Stimulated activated CD8-positive, alpha-beta memory T cell treated with anti-CD3 and anti-CD28 coated beads, Interleukin-4, amount 100 ng/mL, for 48 hours (primary cell): Measurements from ENCODE around the gene APOOL.
"Not testable (repeated sequence)": the region's sequence is repeated elsewhere in the genome, so short reads cannot be mapped to it uniquely, and the experiment has no call there.

Source experiments
- DNase-seq: peaks from one replicate; pipeline ENCODE4 v3.0.0-alpha.2; 2020

Gene APOOL

GRCh38 chrX:85003655-85004244 lies at the start of gene APOOL:
Gene APOOL (plus strand): TSS chrX:85003877. CDS start chrX:85003913, 36 bp downstream.
- peak; percentile 84 for DNase-seq

GRCh38 chrX:84956304-84956703 lies 47.4 kb upstream of the APOOL start:
- DNase-seq, result no peak

GRCh38 chrX:84974803-84975202 lies 28.9 kb upstream of the APOOL start:
- no peak for DNase-seq

GRCh38 chrX:84991739-84992138 lies 11.9 kb upstream of the APOOL start:
- not testable (repeated sequence) for DNase-seq

GRCh38 chrX:84993150-84993549 lies 10.5 kb upstream of the APOOL start:
- no peak for DNase-seq

GRCh38 chrX:85001344-85001743 lies 2.3 kb upstream of the APOOL start:
- DNase-seq, result no peak

GRCh38 chrX:85004255-85004654 lies 578 bp downstream of the APOOL start:
- DNase-seq, result no peak

- DNase-seq, result no peak
Measured at GRCh38 chrX:85012098-85012497, 8.4 kb downstream of the APOOL start.

GRCh38 chrX:85015351-85015750 lies 11.7 kb downstream of the APOOL start:
- DNase-seq, result not testable (repeated sequence)

- no peak for DNase-seq
Measured at GRCh38 chrX:85017721-85018120, 14.0 kb downstream of the APOOL start.

- no peak for DNase-seq
Measured at GRCh38 chrX:85018471-85018870, 14.8 kb downstream of the APOOL start.

- DNase-seq, result no peak
Measured at GRCh38 chrX:85020216-85020615, 16.5 kb downstream of the APOOL start.

GRCh38 chrX:85024044-85024443 lies 20.4 kb downstream of the APOOL start:
- DNase-seq, result no peak

GRCh38 chrX:85024562-85024961 lies 20.9 kb downstream of the APOOL start:
- no peak for DNase-seq

GRCh38 chrX:85026170-85026569 lies 22.5 kb downstream of the APOOL start:
- DNase-seq, result no peak

- no peak for DNase-seq
Measured at GRCh38 chrX:85029043-85029442, 25.4 kb downstream of the APOOL start.

- DNase-seq, result no peak
Measured at GRCh38 chrX:85031505-85031904, 27.8 kb downstream of the APOOL start.

GRCh38 chrX:85037114-85037513 lies 33.4 kb downstream of the APOOL start:
- no peak for DNase-seq

GRCh38 chrX:85051627-85052026 lies 48.0 kb downstream of the APOOL start:
- no peak for DNase-seq

GRCh38 chrX:85052205-85052604 lies 48.5 kb downstream of the APOOL start:
- no peak for DNase-seq

GRCh38 chrX:85052636-85053343 lies 49.1 kb downstream of the APOOL start:
- no peak for DNase-seq

- no peak for DNase-seq
Measured at GRCh38 chrX:85065512-85066198, 62.0 kb downstream of the APOOL start.

GRCh38 chrX:85077247-85077646 lies 73.6 kb downstream of the APOOL start:
- DNase-seq, result not testable (repeated sequence)

- DNase-seq, result no peak
Measured at GRCh38 chrX:85084770-85085393, 81.2 kb downstream of the APOOL start.
